Neural cell (in vitro differentiated cells): ENCODE data around the gene DENND1A. TPM values are rescaled to one million over a fixed set of nuclear protein-coding genes. Genes with fewer than 3 reads are reported as not detected.

Experiments
- H2AFZ ChIP-seq: fragments of 200-600, 300-800 bp; sonication (generic), shearing (Covaris generic); 2 replicates; pipeline ENCODE4 v1.6.0; 2014; ENCODE audit warnings: low read depth, mild to moderate bottlenecking, antibody characterized with exemption, low read length, moderate library complexity
- H3F3A ChIP-seq: fragments of 200-600 bp; shearing (Covaris generic); 2 replicates; pipeline ENCODE4 v1.6.1; 2016; ENCODE audit warnings: mild to moderate bottlenecking, moderate library complexity, mixed read lengths, antibody characterized with exemption, low read length; ENCODE audit not compliant: insufficient read depth, poor library complexity, severe bottlenecking
- H3K27ac ChIP-seq: fragments of 200-600, 300-800 bp; sonication (generic), shearing (Covaris generic); 2 replicates; pipeline ENCODE4 v1.5.1; 2014; ENCODE audit warnings: mild to moderate bottlenecking, low read length, moderate library complexity
- H3K27me3 ChIP-seq: fragments of 300-800, 200-600 bp; sonication (generic), shearing (Covaris generic); 2 replicates; pipeline ENCODE4 v1.6.0; 2014; ENCODE audit warnings: mild to moderate bottlenecking, low read depth, low read length, moderate library complexity; ENCODE audit not compliant: insufficient read depth
- H3K36me3 ChIP-seq: fragments of 300-800, 200-600 bp; sonication (generic), shearing (Covaris generic); 2 replicates; pipeline ENCODE4 v1.5.1; 2014; ENCODE audit warnings: mild to moderate bottlenecking, antibody characterized with exemption, low read length, moderate library complexity; ENCODE audit not compliant: insufficient read depth
- H3K4me2 ChIP-seq: fragments of 300-800, 200-600 bp; sonication (generic), shearing (Covaris generic); 2 replicates; pipeline ENCODE4 v1.6.0; 2014; ENCODE audit warnings: mild to moderate bottlenecking, low read length
- H3K4me3 ChIP-seq: fragments of 300-800, 200-600 bp; sonication (generic), shearing (Covaris generic); 2 replicates; pipeline ENCODE4 v1.5.1; 2014; ENCODE audit warnings: mild to moderate bottlenecking, low read length, moderate library complexity
- H3K79me2 ChIP-seq: fragments of 200-600 bp; shearing (Covaris generic); replicated peaks from 2 replicates; pipeline ENCODE4 v1.6.0; 2014; ENCODE audit warnings: mild to moderate bottlenecking, low read length, moderate library complexity; ENCODE audit not compliant: insufficient read depth
- H3K9ac ChIP-seq: fragments of 300-800, 200-600 bp; sonication (generic), shearing (Covaris generic); 2 replicates; pipeline ENCODE4 v1.6.1; 2016; ENCODE audit warnings: mild to moderate bottlenecking, low read length, mixed read lengths
- H3K9me2 ChIP-seq: fragments of 200-600 bp; shearing (Covaris generic); 2 replicates; pipeline ENCODE4 v1.6.1; 2016; ENCODE audit warnings: mild to moderate bottlenecking, low read length, mixed read lengths; ENCODE audit not compliant: insufficient read depth
- H3K9me3 ChIP-seq: fragments of 200-600, 300-800 bp; sonication (generic), shearing (Covaris generic); 2 replicates; pipeline ENCODE4 v1.6.1; 2016; ENCODE audit warnings: mild to moderate bottlenecking, mixed run types, low read length, moderate library complexity, mixed read lengths
- H4K20me1 ChIP-seq: fragments of 200-600 bp; shearing (Covaris generic); 2 replicates; pipeline ENCODE4 v1.6.1; 2016; ENCODE audit warnings: mild to moderate bottlenecking, mixed run types; ENCODE audit not compliant: insufficient read depth
- CTCF ChIP-seq: fragments of 450-650 bp; IDR thresholded peaks from 2 replicates; pipeline ENCODE4 v1.5.1; 2014; ENCODE audit warnings: antibody characterized with exemption, mild to moderate bottlenecking, moderate library complexity; ENCODE audit not compliant: poor library complexity, severe bottlenecking
- EP300 ChIP-seq: fragments of 450-650 bp; conservative IDR thresholded peaks from 2 replicates; pipeline ENCODE4 v1.6.1; 2014; ENCODE audit warnings: antibody characterized with exemption, mild to moderate bottlenecking, moderate library complexity; ENCODE audit not compliant: poor library complexity, severe bottlenecking
- EZH2 ChIP-seq: fragments of 200-600, 300-800 bp; shearing (Covaris generic), sonication (generic); IDR thresholded peaks from 2 replicates; pipeline ENCODE4 v1.6.1; 2014; ENCODE audit warnings: antibody characterized with exemption, low read length, borderline replicate concordance, mild to moderate bottlenecking; ENCODE audit not compliant: insufficient read depth, poor library complexity, severe bottlenecking
- MXI1 ChIP-seq: fragments of 450-650 bp; conservative IDR thresholded peaks from 2 replicates; pipeline ENCODE4 v1.6.1; 2014; ENCODE audit warnings: antibody characterized with exemption, mild to moderate bottlenecking; ENCODE audit not compliant: poor library complexity, severe bottlenecking
- POLR2AphosphoS5 ChIP-seq: IDR thresholded peaks from 2 replicates; pipeline ENCODE4 v1.6.1; 2012
- RAD21 ChIP-seq: fragments of 450-650 bp; conservative IDR thresholded peaks from 2 replicates; pipeline ENCODE4 v1.6.1; 2014; ENCODE audit warnings: antibody characterized with exemption, mild to moderate bottlenecking, moderate library complexity
- REST ChIP-seq: IDR thresholded peaks from 2 replicates; pipeline ENCODE4 v1.6.1; 2012; ENCODE audit warnings: borderline replicate concordance
- SMC3 ChIP-seq: fragments of 450-650 bp; conservative IDR thresholded peaks from 2 replicates; pipeline ENCODE4 v1.6.1; 2014; ENCODE audit warnings: antibody characterized with exemption, mild to moderate bottlenecking, moderate library complexity; ENCODE audit not compliant: poor library complexity
- TAF1 ChIP-seq: IDR thresholded peaks from 2 replicates; pipeline ENCODE4 v1.6.1; 2012; ENCODE audit warnings: low read depth
- polyA plus RNA-seq: library from polyadenylated mRNA; depleted of rRNA; stranded (reverse); fragments of >200 nt; gene quantifications from 2 replicates; pipeline ENCODE4 v1.2.3, GENCODE V29; 2014

The DENND1A gene
- polyA plus RNA-seq, 1 donor from 2014 or later: 2.3 TPM

GRCh38 chr9:123481209-123481865, 448.6 kb downstream of the DENND1A start (continued):
- TF ChIP-seq RAD21 (no peak), SMC3 (no peak)

- Histone ChIP-seq H3K4me2 (no peak overlapping the region), H4K20me1 (no peaks in the 10 kb centered on the region), H3K4me3 (no peak overlapping the region), H3K27me3 (no peaks in the 10 kb centered on the region), H3F3A (no peaks in the 10 kb centered on the region), H3K36me3 (no peaks in the 10 kb centered on the region), H3K9ac (no peak overlapping the region), H3K79me2 (no peaks in the 10 kb centered on the region), H3K9me2 (no peaks in the 10 kb centered on the region), H2AFZ (no peak overlapping the region), H3K9me3 (no peaks in the 10 kb centered on the region), H3K27ac (no peak overlapping the region)
- no peak for TF ChIP-seq MXI1
- no peak for TF ChIP-seq EP300
- TF ChIP-seq TAF1: no peak
- no peak for TF ChIP-seq SMC3
- no peak for TF ChIP-seq CTCF
- no peak for TF ChIP-seq EZH2
- TF ChIP-seq REST: no peak
- TF ChIP-seq POLR2AphosphoS5: no peak
Measured at GRCh38 chr9:123480791-123481190, 449.1 kb downstream of the DENND1A start.

GRCh38 chr9:123480096-123480495, 449.8 kb downstream of the DENND1A start:
- TF ChIP-seq EP300: no peak
- no peak for TF ChIP-seq RAD21
- TF ChIP-seq TAF1: no peak
- no peak for TF ChIP-seq SMC3
- TF ChIP-seq EZH2: no peak
- no peak for TF ChIP-seq REST
- no peak for TF ChIP-seq MXI1
- no peak for TF ChIP-seq CTCF
- no peak for TF ChIP-seq POLR2AphosphoS5
- Histone ChIP-seq H3K9me3 (no peaks in the 10 kb centered on the region), H3K36me3 (no peaks in the 10 kb centered on the region), H3F3A (no peaks in the 10 kb centered on the region), H3K9me2 (no peaks in the 10 kb centered on the region), H3K27ac (no peak overlapping the region), H3K4me3 (no peak overlapping the region), H3K27me3 (no peaks in the 10 kb centered on the region), H3K4me2 (no peak overlapping the region), H3K79me2 (no peaks in the 10 kb centered on the region), H2AFZ (no peak overlapping the region), H3K9ac (no peak overlapping the region), H4K20me1 (no peaks in the 10 kb centered on the region)
